Heart right ventricle (tissue), 16 donors: ENCODE data around the gene GRIA3. TPM values are rescaled to one million over a fixed set of nuclear protein-coding genes. Genes with fewer than 3 reads are reported as not detected.

Experiments used
- ATAC-seq, 8 donors: fragments of 200-7000 bp; cut with Tn5 transposase; one replicate each; pipeline ENCODE4 v1.9.1; 2020; ENCODE audit warnings: mild to moderate bottlenecking in 8 of 8, moderate library complexity in 8 of 8, moderate number of reproducible peaks in 1 of 8
- DNase-seq, 2 donors: peaks; one replicate each; pipeline ENCODE4 v3.0.0-alpha.2; 2020
- H3K27ac ChIP-seq, 10 donors: fragments of 200-600 bp; sonication (generic) in 2 of 10; one replicate each; pipeline versions ENCODE4 v1.5.0 to v1.8.0; 2020 to 2022; ENCODE audit warnings: mild to moderate bottlenecking in 3 of 10
- H3K27me3 ChIP-seq, 7 donors: fragments of 200-600 bp; one replicate each; pipeline ENCODE4 v1.8.0; 2021 to 2022; ENCODE audit warnings: mild to moderate bottlenecking in 2 of 7
- H3K36me3 ChIP-seq, 9 donors: fragments of 200-600 bp; sonication (generic) in 1 of 9; one replicate each; pipeline versions ENCODE4 v1.5.0 to v1.8.0; 2020 to 2022; ENCODE audit warnings: mild to moderate bottlenecking in 2 of 9
- H3K4me1 ChIP-seq, 9 donors: fragments of 200-600 bp; sonication (generic) in 1 of 9; one replicate each; pipeline versions ENCODE4 v1.5.0 to v1.8.0; 2020 to 2022; ENCODE audit warnings: mild to moderate bottlenecking in 4 of 9
- H3K4me3 ChIP-seq, 10 donors: fragments of 200-600 bp; sonication (generic) in 2 of 10; one replicate each; pipeline versions ENCODE4 v1.5.0 to v1.8.0; 2020 to 2022; ENCODE audit warnings: mild to moderate bottlenecking in 7 of 10, moderate library complexity in 2 of 10
- H3K9me3 ChIP-seq, 11 donors: fragments of 200-600 bp in 10 of 11; sonication (generic) in 2 of 11; one replicate each; pipeline versions ENCODE4 v1.5.0 to v1.8.0; 2013 to 2022; ENCODE audit warnings: mild to moderate bottlenecking in 2 of 11, control low read depth in 1 of 11, moderate library complexity in 1 of 11
- CTCF ChIP-seq, 9 donors: fragments of 200-600 bp; sonication (generic) in 2 of 9; IDR thresholded peaks; one replicate each; pipeline versions ENCODE4 v1.5.0 to v1.8.0; 2021 to 2022; ENCODE audit warnings: antibody characterized with exemption in 9 of 9, mild to moderate bottlenecking in 5 of 9, moderate library complexity in 1 of 9
- WGBS, 2 donors: extraction: QIAGEN DNeasy Blood & Tissue Kit; methylation state at CpG; one replicate each; pipeline ENCODE4 v1.1.7; 2013; ENCODE audit warnings: inconsistent platforms in 1 of 2; 5-methylcytosine and 5-hydroxymethylcytosine counted together
- intact Hi-C, 10 donors: fragments of 100-400 bp; cut with DNase I; formaldehyde crosslinking; loops; one replicate each; pipeline versions ENCODE4 v1.11.1 to v1.14.2; 2022
- polyA plus RNA-seq, 2 donors: library from polyadenylated mRNA; stranded (reverse); fragments of 200-250 nt; gene quantifications; one replicate each; pipeline ENCODE4 v1.2.3, GENCODE V29; 2013
- total RNA-seq, 10 donors: library from RNA; stranded (reverse); fragmentation: NEBNext Ultra II Directional in 3 of 10; extraction: Animal tissue kit (Norgen Biotek cat#: 25700) in 3 of 10; gene quantifications; one replicate each; pipeline versions ENCODE4 v1.2.1 to v1.2.4, GENCODE V29; 2021 to 2023
- donor health status: Arrhythmogenic right ventricular cardiomyopathy.
- donor health status: ischemic (EF 13 %, LVEDD 7.1; RV severe dilation, severe dysfunction).
- donor health status: healthy with polysubstance abuse.
- donor health status: DM: no; HTN: yes; CAD: no.
- donor health status: DM: no; HTN: no; CAD: no.
- donor health status: ischemic (EF 25% LVEDD 6.9; RV normal size, moderate dysfunction).
- donor health status: ischemic (EF 25% LVEDD 5.7; RV mildly dilated, moderate dysfunction).
- donor health status: healthy.
- donor health status: DM: yes; HTN: yes; CAD: no.
- donor health status: Ischemic cardiomyopathy.
- donor health status: ischemic (EF 35%, LVEDD 5.7; RV mildly dilated, moderate dysfunction).
- donor health status: nonischemic (EF 11% LVEDD 7.7; RV severe dilation, severe dysfunction).
- donor health status: DM: yes; HTN: yes; CAD: no.
- donor health status: PGD.
- donor health status: ischemic (EF 29% LVEDD 5.4; RV normal size, mild dysfunction).
- donor health status: nonischemic (EF 23%, LVEDD 6.1; RV moderate dilation, normal function).

Gene GRIA3
- total and polyA plus RNA-seq, 12 donors: 0.06 to 12.4 (median 1.2) TPM

- peak in 7 of 8 donors; percentile 20 to 75 (median 41) for ATAC-seq
- intact Hi-C loops: loop anchor here in 2 of 10 donors (10.0 kb wide), 2 partner anchors 230 to 240 kb away; no protein-coding TSS in a partner anchor
- WGBS, 2 donors: 1 to 2% methylated on average over 27 of the region's 27 CpGs
- H3K4me3 ChIP-seq: peak overlapping the region in 9 of 10 donors; percentile 24 to 52 (median 46)
- no peaks in the 10 kb centered on the region for H3K4me1 ChIP-seq
- no peaks in the 10 kb centered on the region for H3K36me3 ChIP-seq
- no peak for TF ChIP-seq CTCF (IDR thresholded peaks at IDR 0.05)
- H3K27me3 ChIP-seq: peaks cover 0 to 37% (median 0%) of the 10 kb centered on the region in 7 donors
- no peak overlapping the region for H3K27ac ChIP-seq
- no peak for DNase-seq
- H3K9me3 ChIP-seq: no peaks in the 10 kb centered on the region
Measured at GRCh38 chrX:123184866-123185276, 793 bp downstream of the GRIA3 start.

GRCh38 chrX:123185721-123186120, 1.6 kb downstream of the GRIA3 start:
- Histone ChIP-seq H3K4me1 (no peaks in the 10 kb centered on the region), H3K9me3 (no peaks in the 10 kb centered on the region), H3K27ac (no peak overlapping the region), H3K36me3 (no peaks in the 10 kb centered on the region), H3K27me3 (peaks cover 0 to 37% (median 0%) of the 10 kb centered on the region in 7 donors), H3K4me3 (peak overlapping the region in 3 of 10 donors; percentile 47 to 52 (median 50))
- intact Hi-C loops: loop anchor here in 2 of 10 donors (10.0 kb wide), 2 partner anchors 229 to 239 kb away; no protein-coding TSS in a partner anchor
- TF ChIP-seq CTCF (IDR thresholded peaks at IDR 0.05): no peak
- ATAC-seq (no peak), DNase-seq (no peak)
- WGBS, 2 donors: 36 to 42% methylated on average over 9 of the region's 9 CpGs

- DNase-seq (no peak), ATAC-seq (no peak)
- Histone ChIP-seq H3K4me3 (no peak overlapping the region), H3K27ac (no peak overlapping the region), H3K36me3 (no peaks in the 10 kb centered on the region), H3K27me3 (peaks cover 0 to 37% (median 0%) of the 10 kb centered on the region in 7 donors), H3K9me3 (no peaks in the 10 kb centered on the region), H3K4me1 (no peaks in the 10 kb centered on the region)
- 86 to 95% methylated on average over 3 of the region's 3 CpGs for WGBS, 2 donors
- intact Hi-C loops: loop anchor here in 2 of 10 donors (10.0 kb wide), 2 partner anchors 228 to 238 kb away; no protein-coding TSS in a partner anchor
- TF ChIP-seq CTCF (IDR thresholded peaks at IDR 0.05): no peak
Measured at GRCh38 chrX:123186801-123187200, 2.7 kb downstream of the GRIA3 start.

GRCh38 chrX:123188081-123188480, 4.0 kb downstream of the GRIA3 start:
- intact Hi-C loops: loop anchor here in 2 of 10 donors (10.0 kb wide), 2 partner anchors 227 to 237 kb away; no protein-coding TSS in a partner anchor
- Histone ChIP-seq H3K27me3 (peaks cover 0 to 26% (median 0%) of the 10 kb centered on the region in 7 donors), H3K36me3 (no peaks in the 10 kb centered on the region), H3K27ac (no peak overlapping the region), H3K4me1 (no peaks in the 10 kb centered on the region), H3K4me3 (no peak overlapping the region), H3K9me3 (no peaks in the 10 kb centered on the region)
- no peak for ATAC-seq
- no peak for TF ChIP-seq CTCF (IDR thresholded peaks at IDR 0.05)
- WGBS, 2 donors: 76 to 87% methylated on average over 3 of the region's 3 CpGs
- no peak for DNase-seq
